Testis (tissue), 2 donors: ENCODE data around the gene MYL7.

Experiments used
- CTCF ChIP-seq, 3 experiments: fragments of 450-650 bp in 2 of 3; fragments of 200-600 bp in 1 of 3; sonication (generic) in 1 of 3; IDR thresholded peaks; one replicate each; pipeline ENCODE4 v1.5.1; 2016 to 2019; ENCODE audit warnings: antibody characterized with exemption in 3 of 3, mild to moderate bottlenecking in 2 of 3, moderate library complexity in 1 of 3
- POLR2A ChIP-seq: fragments of 450-650 bp; IDR thresholded peaks from one replicate; pipeline ENCODE4 v1.6.1; 2017; ENCODE audit warnings: antibody characterized with exemption, mild to moderate bottlenecking, moderate library complexity

GRCh38 chr7:44148961-44149536 is 7.9 kb upstream of the MYL7 start:
- no peak for TF ChIP-seq CTCF (IDR thresholded peaks at IDR 0.05)
- no peak for TF ChIP-seq POLR2A
